Lung (tissue), 12 donors: ENCODE results near the gene MELK. TPM values are rescaled to one million over a fixed set of nuclear protein-coding genes. Genes with fewer than 3 reads are reported as not detected.

Experiments
- ATAC-seq: fragments of 200-7000 bp; cut with Tn5 transposase; one replicate; pipeline ENCODE4 v1.9.1; 2020; ENCODE audit warnings: moderate number of reproducible peaks; ENCODE audit not compliant: insufficient read depth, low FRiP score
- DNase-seq, 3 donors: peaks; one replicate each; pipeline ENCODE4 v3.0.0-alpha.2; 2013 to 2017
- H3K27ac ChIP-seq, 2 donors: one replicate each; pipeline ENCODE4 v1.5.1; 2013; ENCODE audit warnings: mild to moderate bottlenecking in 2 of 2, moderate library complexity in 2 of 2, control low read depth in 1 of 2, inconsistent platforms in 1 of 2, low read depth in 1 of 2, low read length in 1 of 2
- H3K27me3 ChIP-seq, 3 donors: one replicate each; pipeline ENCODE4 v1.5.1; 2013; ENCODE audit warnings: low read length in 2 of 3; ENCODE audit not compliant: control insufficient read depth in 3 of 3, insufficient read depth in 3 of 3
- H3K36me3 ChIP-seq, 4 donors: one replicate each; pipeline ENCODE4 v1.5.1; 2013; ENCODE audit warnings: low read length in 4 of 4, mild to moderate bottlenecking in 1 of 4, moderate library complexity in 1 of 4; ENCODE audit not compliant: control insufficient read depth in 4 of 4, insufficient read depth in 4 of 4
- H3K4me1 ChIP-seq, 5 donors: one replicate each; pipeline ENCODE4 v1.5.1; 2013; ENCODE audit warnings: low read length in 5 of 5, mild to moderate bottlenecking in 2 of 5, moderate library complexity in 1 of 5; ENCODE audit not compliant: control insufficient read depth in 5 of 5, insufficient read depth in 5 of 5
- H3K4me3 ChIP-seq: one replicate; pipeline ENCODE4 v1.5.1; 2013; ENCODE audit warnings: mild to moderate bottlenecking, control low read depth, moderate library complexity
- H3K9ac ChIP-seq, 2 donors: one replicate each; pipeline ENCODE4 v1.5.1; 2013; ENCODE audit warnings: low read length in 2 of 2, control low read depth in 1 of 2; ENCODE audit not compliant: insufficient read depth in 1 of 2
- H3K9me3 ChIP-seq, 4 donors: one replicate each; pipeline ENCODE4 v1.5.1; 2013; ENCODE audit warnings: low read length in 3 of 4, mild to moderate bottlenecking in 1 of 4, moderate library complexity in 1 of 4; ENCODE audit not compliant: control insufficient read depth in 4 of 4, insufficient read depth in 3 of 4
- CTCF ChIP-seq: IDR thresholded peaks from 2 replicates; pipeline ENCODE4 v1.5.1; 2012; ENCODE audit warnings: mild to moderate bottlenecking; ENCODE audit errors: control extremely low read depth, extremely low read depth
- WGBS, 2 donors: extraction: QIAGEN DNeasy Blood & Tissue Kit; methylation state at CpG; one replicate each; pipeline ENCODE4 v1.1.7; 2013; 5-methylcytosine and 5-hydroxymethylcytosine counted together
- polyA plus RNA-seq, 2 donors: library from polyadenylated mRNA; stranded (reverse); fragments of 200-250 nt; gene quantifications; one replicate each; pipeline ENCODE4 v1.2.1, GENCODE V29; 2013
- total RNA-seq, 2 donors: library from RNA; depleted of rRNA in 1 of 2; stranded (reverse); fragments of >200 nt in 1 of 2; gene quantifications; one replicate each; pipeline ENCODE4 v1.2.1, GENCODE V29; 2014 to 2021
- donor health status: control.
- donor health status: control.
- donor health status: Bipolar disorder and iron deficiency.
- donor health status: healthy.
- donor health status: DM: yes; HTN: yes; CAD: no.

Gene MELK
- total and polyA plus RNA-seq, 4 donors, result 0.88 to 3.5 (median 1.5) TPM

- Histone ChIP-seq H3K9ac (no peak overlapping the region), H3K9me3 (no peaks in the 10 kb centered on the region), H3K27me3 (no peaks in the 10 kb centered on the region), H3K36me3 (peaks cover 0 to 12% (median under 1%) of the 10 kb centered on the region in 4 donors), H3K27ac (no peak overlapping the region), H3K4me1 (no peaks in the 10 kb centered on the region), H3K4me3 (no peak overlapping the region)
- 92 to 96% methylated on average over 6 of the region's 6 CpGs for WGBS, 2 donors
- peak in 1 of 3 donors; percentile 27 for DNase-seq
- TF ChIP-seq CTCF, result no peak
- no peak for ATAC-seq
Measured at GRCh38 chr9:36640771-36641381, 68.2 kb downstream of the MELK start.

GRCh38 chr9:36642817-36643216, 70.1 kb downstream of the MELK start:
- ATAC-seq (no peak), DNase-seq (no peak)
- WGBS, 2 donors, result 94 to 99% methylated on average over 6 of the region's 6 CpGs
- peaks cover 0 to 12% (median under 1%) of the 10 kb centered on the region in 4 donors for H3K36me3 ChIP-seq
- H3K4me1 ChIP-seq, result no peaks in the 10 kb centered on the region
- no peak for TF ChIP-seq CTCF
- H3K9me3 ChIP-seq, result no peaks in the 10 kb centered on the region
- H3K27me3 ChIP-seq, result no peaks in the 10 kb centered on the region
- H3K4me3 ChIP-seq, result no peak overlapping the region
- no peak overlapping the region for H3K27ac ChIP-seq
- H3K9ac ChIP-seq, result no peak overlapping the region

GRCh38 chr9:36656842-36657241, 84.1 kb downstream of the MELK start:
- no peak for TF ChIP-seq CTCF
- Histone ChIP-seq H3K27ac (no peak overlapping the region), H3K9me3 (no peaks in the 10 kb centered on the region), H3K9ac (no peak overlapping the region), H3K36me3 (peaks cover 0 to 6% (median 3%) of the 10 kb centered on the region in 4 donors), H3K4me3 (no peak overlapping the region), H3K4me1 (no peaks in the 10 kb centered on the region), H3K27me3 (no peaks in the 10 kb centered on the region)
- DNase-seq, result no peak
- 97 to 98% methylated on average over 7 of the region's 7 CpGs for WGBS, 2 donors
- ATAC-seq, result no peak

- H3K36me3 ChIP-seq, result peaks cover 0 to 6% (median 3%) of the 10 kb centered on the region in 4 donors
- H3K9ac ChIP-seq, result no peak overlapping the region
- TF ChIP-seq CTCF, result no peak
- H3K4me1 ChIP-seq, result peaks cover 0 to 2% (median 0%) of the 10 kb centered on the region in 5 donors
- H3K9me3 ChIP-seq, result no peaks in the 10 kb centered on the region
- H3K27me3 ChIP-seq, result no peaks in the 10 kb centered on the region
- ATAC-seq, result no peak
- H3K27ac ChIP-seq, result no peak overlapping the region
- 92 to 93% methylated on average over 6 of the region's 6 CpGs for WGBS, 2 donors
- DNase-seq, result no peak
- H3K4me3 ChIP-seq, result no peak overlapping the region
Measured at GRCh38 chr9:36659500-36659899, 86.8 kb downstream of the MELK start.
